ENCODE results near the gene CTIF. TPM values are rescaled to one million over a fixed set of nuclear protein-coding genes. Genes with fewer than 3 reads are reported as not detected.

Gene CTIF
- total and polyA plus RNA-seq, 2 experiments from 2014 or later, result 22.1 to 27.9 TPM

GRCh38 chr18:48552130-48552529 lies 13.3 kb downstream of the CTIF start:
- H4K20me1 ChIP-seq (ENCODE audit: insufficient read depth, poor library complexity, severe bottlenecking), result peaks cover 20% of the 10 kb centered on the region
- H3K4me1 ChIP-seq (ENCODE audit: insufficient read depth), result peaks cover 19% of the 10 kb centered on the region
- H3K79me2 ChIP-seq, result peaks cover 91% of the 10 kb centered on the region
- H3K9me2 ChIP-seq (replicated peaks; ENCODE audit: insufficient read depth), result no peaks in the 10 kb centered on the region
- H3K27ac ChIP-seq, result no peak overlapping the region
- no peak for TF ChIP-seq EZH2 (IDR thresholded peaks at IDR 0.05; ENCODE audit: borderline replicate concordance)
- TF ChIP-seq EZH2phosphoT487 (IDR thresholded peaks at IDR 0.05; ENCODE audit: low read depth, severe bottlenecking, unreplicated experiment), result no peak
- no peak for TF ChIP-seq CTCF (IDR thresholded peaks at IDR 0.05; ENCODE audit: poor library complexity)
- DNase-seq (ENCODE audit: low spot score), result no peak
- no peaks in the 10 kb centered on the region for H3K27me3 ChIP-seq
- no peak overlapping the region for H3K4me2 ChIP-seq
- WGBS (ENCODE audit: low lambda C conversion rate, missing lambda C conversion rate), result 96% methylated on average over 3 of the region's 3 CpGs
- H3K9me3 ChIP-seq (ENCODE audit: low read depth), result no peaks in the 10 kb centered on the region
- no peak overlapping the region for H2AFZ ChIP-seq
- H3K36me3 ChIP-seq (replicated peaks; ENCODE audit: insufficient read depth, low read depth), result no peaks in the 10 kb centered on the region
- no peak overlapping the region for H3K4me3 ChIP-seq

GRCh38 chr18:48553236-48553635 lies 14.4 kb downstream of the CTIF start:
- H3K27ac ChIP-seq, result no peak overlapping the region
- TF ChIP-seq EZH2 (IDR thresholded peaks at IDR 0.05; ENCODE audit: borderline replicate concordance) (no peak), EZH2phosphoT487 (IDR thresholded peaks at IDR 0.05; ENCODE audit: low read depth, severe bottlenecking, unreplicated experiment) (no peak), CTCF (IDR thresholded peaks at IDR 0.05; ENCODE audit: poor library complexity) (no peak)
- H3K9me2 ChIP-seq (replicated peaks; ENCODE audit: insufficient read depth), result no peaks in the 10 kb centered on the region
- WGBS (ENCODE audit: low lambda C conversion rate, missing lambda C conversion rate), result 84% methylated on average over 13 of the region's 13 CpGs
- H3K4me3 ChIP-seq, result no peak overlapping the region
- no peaks in the 10 kb centered on the region for H3K9me3 ChIP-seq (ENCODE audit: low read depth)
- H3K4me2 ChIP-seq, result no peak overlapping the region
- peaks cover 13% of the 10 kb centered on the region for H4K20me1 ChIP-seq (ENCODE audit: insufficient read depth, poor library complexity, severe bottlenecking)
- peaks cover 84% of the 10 kb centered on the region for H3K79me2 ChIP-seq
- H3K36me3 ChIP-seq (replicated peaks; ENCODE audit: insufficient read depth, low read depth), result no peaks in the 10 kb centered on the region
- H3K27me3 ChIP-seq, result no peaks in the 10 kb centered on the region
- peaks cover 8% of the 10 kb centered on the region for H3K4me1 ChIP-seq (ENCODE audit: insufficient read depth)
- DNase-seq (ENCODE audit: low spot score), result no peak
- no peak overlapping the region for H2AFZ ChIP-seq

GRCh38 chr18:48554610-48555400 lies 16.0 kb downstream of the CTIF start:
- no peaks in the 10 kb centered on the region for H3K9me2 ChIP-seq (replicated peaks; ENCODE audit: insufficient read depth)

More at GRCh38 chr18:48554610-48555400, 16.0 kb downstream of the CTIF start:
- DNase-seq (ENCODE audit: low spot score), result no peak
- Histone ChIP-seq H3K9me3 (ENCODE audit: low read depth) (no peaks in the 10 kb centered on the region), H3K4me2 (no peak overlapping the region), H3K27me3 (no peaks in the 10 kb centered on the region), H4K20me1 (ENCODE audit: insufficient read depth, poor library complexity, severe bottlenecking) (peaks cover 13% of the 10 kb centered on the region), H3K27ac (no peak overlapping the region), H3K4me1 (ENCODE audit: insufficient read depth) (no peaks in the 10 kb centered on the region), H3K79me2 (peaks cover 82% of the 10 kb centered on the region), H2AFZ (no peak overlapping the region), H3K4me3 (no peak overlapping the region), H3K36me3 (replicated peaks; ENCODE audit: insufficient read depth, low read depth) (no peaks in the 10 kb centered on the region)
- WGBS (ENCODE audit: low lambda C conversion rate, missing lambda C conversion rate), result 93% methylated on average over 7 of the region's 7 CpGs
- TF ChIP-seq CTCF (IDR thresholded peaks at IDR 0.05; ENCODE audit: poor library complexity) (no peak), EZH2 (IDR thresholded peaks at IDR 0.05; ENCODE audit: borderline replicate concordance) (no peak)

Measured in hepatocyte (in vitro differentiated cells).